NB4 (cell line): Measurements from ENCODE around the gene SCAMP1.

Experiments used
- CTCF ChIP-seq: IDR thresholded peaks from one replicate; pipeline ENCODE4 v1.5.1; 2012; ENCODE audit warnings: low read depth, low read length
- POLR2A ChIP-seq: IDR thresholded peaks from 2 replicates; pipeline ENCODE4 v1.6.1; 2011; ENCODE audit warnings: mild to moderate bottlenecking; ENCODE audit not compliant: insufficient read length; ENCODE audit errors: extremely low read depth

- TF ChIP-seq CTCF (no peak), POLR2A (no peak)
Observed at GRCh38 chr5:78507531-78507930, 147.1 kb downstream of the SCAMP1 start.
